SW 1271 (cell line): ENCODE results near the gene DTD1.

Source experiments
- DNase-seq, 2 experiments: peaks; one replicate each; lab custom pipeline; 2025; lab: John Stamatoyannopoulos, UW

Gene DTD1

GRCh38 chr20:18794428-18794787 lies 206.6 kb downstream of the DTD1 start:
- no peak for DNase-seq

- no peak for DNase-seq
Observed at GRCh38 chr20:18795366-18795765, 207.5 kb downstream of the DTD1 start.

GRCh38 chr20:18796282-18796833 lies 208.5 kb downstream of the DTD1 start:
- no peak for DNase-seq

GRCh38 chr20:18801516-18801915 lies 213.7 kb downstream of the DTD1 start:
- DNase-seq: no peak

- no peak for DNase-seq
Observed at GRCh38 chr20:18802012-18802634, 214.3 kb downstream of the DTD1 start.

GRCh38 chr20:18805881-18806280 lies 218.0 kb downstream of the DTD1 start:
- DNase-seq: no peak

- no peak for DNase-seq
Observed at GRCh38 chr20:18808712-18809111, 220.9 kb downstream of the DTD1 start.

GRCh38 chr20:18811186-18811585 lies 223.3 kb downstream of the DTD1 start:
- DNase-seq: no peak

- no peak for DNase-seq
Observed at GRCh38 chr20:18811904-18812303, 224.1 kb downstream of the DTD1 start.

GRCh38 chr20:18813483-18813882 lies 225.6 kb downstream of the DTD1 start, which contains the start of gene SCP2D1:
Gene SCP2D1, plus strand, starts transcription at chr20:18813783. Its CDS starts 33 bp downstream, at chr20:18813816.
- DNase-seq: no peak

GRCh38 chr20:18815194-18815942 lies 227.5 kb downstream of the DTD1 start:
- DNase-seq: no peak
